ENCODE data around the gene ST6GALNAC2.

ST6GALNAC2 gene

DNA sequence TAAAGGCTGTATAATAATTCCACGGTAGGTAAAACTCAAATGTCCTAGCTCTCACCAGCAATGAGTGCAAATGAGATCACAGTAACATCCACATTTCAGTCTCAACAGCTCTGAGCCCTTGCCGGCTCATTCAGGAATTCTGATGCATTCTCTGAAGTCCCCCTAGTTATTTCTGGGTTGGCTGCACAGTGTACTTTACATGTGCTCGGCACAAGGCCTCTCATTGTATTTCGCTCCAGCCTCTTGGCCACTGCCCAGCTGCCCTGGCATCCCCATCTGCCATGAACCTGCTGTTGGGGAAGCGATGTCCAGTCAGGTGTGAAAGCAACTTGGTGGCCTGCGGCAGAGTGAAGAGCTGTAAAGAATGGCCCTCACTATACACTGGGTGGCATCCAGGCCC lies 31.5 kb downstream of the ST6GALNAC2 start:
- Histone ChIP-seq H3K36me3 (ENCODE audit: control insufficient read depth in 2 of 2, insufficient read depth in 1 of 2, low read length in 2 of 2) (peaks cover under 1 to 12% of the 10 kb centered on the region in 2 experiments; a peak in 2 of 3 replicates), H3K27ac (ENCODE audit: extremely low read depth, low read depth, low read length) (no peak overlapping the region), H3K9me3 (ENCODE audit: control insufficient read depth, insufficient read depth, low read depth, low read length) (no peaks in the 10 kb centered on the region), H3K4me1 (ENCODE audit: control insufficient read depth, insufficient read depth, low read length) (peaks cover 14% of the 10 kb centered on the region; the same call in 1 of the 2 replicates), H3K4me3 (ENCODE audit: low read depth, low read length) (no peak overlapping the region)
- TF ChIP-seq ZBTB17 (tag by site-specific recombination; IDR thresholded peaks at IDR 0.05) (0 out of 2 replicates have a peak, but pooled peaks have one; percentile 15), ZNF560 (tag by site-specific recombination; IDR thresholded peaks at IDR 0.05; ENCODE audit: borderline replicate concordance) (no peak)
- CTCF ChIA-PET = interaction anchor here (0.6 to 7.4 kb wide), 3 partner anchors 14 to 32 kb away, joined by 3 to 76 read pairs (median 4); no protein-coding TSS in a partner anchor
- POLR2A ChIA-PET = interaction anchor here (1.1 to 1.5 kb wide), 3 partner anchors 9 to 47 kb away, joined by 3 to 4 read pairs (median 3); no protein-coding TSS in a partner anchor

GRCh38 chr17:76553178-76553908 lies 32.3 kb downstream of the ST6GALNAC2 start:
- TF ChIP-seq ZNF692 (tag by site-specific recombination; IDR thresholded peaks at IDR 0.05) = no peak
- TF ChIP-seq ZBTB26 (tag by site-specific recombination; optimal IDR thresholded peaks at IDR 0.05) = no peak
- TF ChIP-seq GLIS2 (tag by site-specific recombination; IDR thresholded peaks at IDR 0.05) = no peak
- no peak for TF ChIP-seq ZNF629 (tag by site-specific recombination; IDR thresholded peaks at IDR 0.05)
- no peak for TF ChIP-seq GLIS1 (tag by site-specific recombination; IDR thresholded peaks at IDR 0.05)
- TF ChIP-seq ZNF157 (tag by site-specific recombination; IDR thresholded peaks at IDR 0.05) = no peak
- no peak for TF ChIP-seq ZNF138 (tag by site-specific recombination; IDR thresholded peaks at IDR 0.05; ENCODE audit: borderline replicate concordance)
- TF ChIP-seq BCL6B (tag by site-specific recombination; IDR thresholded peaks at IDR 0.05) = no peak
- no peak for TF ChIP-seq REPIN1 (tag by site-specific recombination; IDR thresholded peaks at IDR 0.05; ENCODE audit: low read depth)
- TF ChIP-seq ZFP37 (tag by site-specific recombination; IDR thresholded peaks at IDR 0.05) = no peak
- no peak for TF ChIP-seq TRIM28 (IDR thresholded peaks at IDR 0.05; ENCODE audit: borderline replicate concordance, low read length)
- TF ChIP-seq, protein P1, sequence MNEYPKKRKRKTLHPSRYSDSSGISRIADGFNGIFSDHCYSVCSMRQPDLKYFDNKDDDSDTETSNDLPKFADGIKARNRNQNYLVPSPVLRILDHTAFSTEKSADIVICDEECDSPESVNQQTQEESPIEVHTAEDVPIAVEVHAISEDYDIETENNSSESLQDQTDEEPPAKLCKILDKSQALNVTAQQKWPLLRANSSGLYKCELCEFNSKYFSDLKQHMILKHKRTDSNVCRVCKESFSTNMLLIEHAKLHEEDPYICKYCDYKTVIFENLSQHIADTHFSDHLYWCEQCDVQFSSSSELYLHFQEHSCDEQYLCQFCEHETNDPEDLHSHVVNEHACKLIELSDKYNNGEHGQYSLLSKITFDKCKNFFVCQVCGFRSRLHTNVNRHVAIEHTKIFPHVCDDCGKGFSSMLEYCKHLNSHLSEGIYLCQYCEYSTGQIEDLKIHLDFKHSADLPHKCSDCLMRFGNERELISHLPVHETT (tag by site-specific recombination; IDR thresholded peaks at IDR 0.05) = no peak
- Histone ChIP-seq H3K9me3 (ENCODE audit: control insufficient read depth, insufficient read depth, low read depth, low read length) (no peaks in the 10 kb centered on the region), H3K36me3 (ENCODE audit: control insufficient read depth in 2 of 2, insufficient read depth in 1 of 2, low read length in 2 of 2) (peaks cover 0 to 4% of the 10 kb centered on the region in 2 experiments; a peak in 1 of 3 replicates), H3K4me3 (ENCODE audit: low read depth, low read length) (no peak overlapping the region), H3K27ac (ENCODE audit: extremely low read depth, low read depth, low read length) (no peak overlapping the region; the same call in 1 of the 2 replicates), H3K4me1 (ENCODE audit: control insufficient read depth, insufficient read depth, low read length) (peaks cover 13% of the 10 kb centered on the region; the same call in 1 of the 2 replicates)
- POLR2A ChIA-PET = interaction anchor here (1.1 to 1.5 kb wide), 3 partner anchors 8 to 48 kb away, joined by 3 to 4 read pairs (median 3); no protein-coding TSS in a partner anchor
- CTCF ChIA-PET = interaction anchor here (1.1 to 7.4 kb wide), 4 partner anchors 13 to 129 kb away, joined by 3 to 76 read pairs (median 26); no protein-coding TSS in a partner anchor

DNA sequence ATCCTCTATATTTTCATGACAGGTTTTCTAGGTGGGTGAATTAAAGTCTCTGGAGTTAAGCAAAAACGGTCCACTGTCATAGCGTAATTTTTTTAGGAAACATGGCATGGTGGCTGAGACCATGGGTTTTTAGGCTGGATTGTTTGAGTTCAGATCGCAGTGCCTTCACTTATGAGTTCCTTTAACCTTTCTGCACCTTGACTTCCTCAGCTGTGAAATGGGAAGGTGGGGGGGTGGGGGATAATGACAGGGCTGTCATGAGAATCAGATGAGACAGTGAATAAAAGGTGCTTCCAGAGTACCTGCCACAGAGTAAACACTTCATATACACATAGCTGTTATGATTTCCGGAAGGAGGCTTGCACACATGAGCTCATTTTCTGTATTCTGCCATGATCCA lies 34.0 kb downstream of the ST6GALNAC2 start:
- TF ChIP-seq ZNF571 (tag by site-specific recombination; IDR thresholded peaks at IDR 0.05) (no peak), ZNF114 (tag by site-specific recombination; IDR thresholded peaks at IDR 0.05) (no peak), ZNF433 (tag by site-specific recombination; IDR thresholded peaks at IDR 0.05; ENCODE audit: low read depth) (no peak), ZEB2 (tag by site-specific recombination; IDR thresholded peaks at IDR 0.05) (no peak), SETDB1 (IDR thresholded peaks at IDR 0.05; ENCODE audit: insufficient read length, low read length) (no peak), HOXC10 (CRISPR knock-in tag; IDR thresholded peaks at IDR 0.05) (no peak), ZIC2 (tag by site-specific recombination; IDR thresholded peaks at IDR 0.05) (no peak)
- Histone ChIP-seq H3K4me1 (ENCODE audit: control insufficient read depth, insufficient read depth, low read length) (peaks cover 16% of the 10 kb centered on the region), H3K4me3 (ENCODE audit: low read depth, low read length) (no peak overlapping the region), H3K9me3 (ENCODE audit: control insufficient read depth, insufficient read depth, low read depth, low read length) (no peaks in the 10 kb centered on the region), H3K36me3 (ENCODE audit: control insufficient read depth in 2 of 2, insufficient read depth in 1 of 2, low read length in 2 of 2) (peaks cover 0 to 2% of the 10 kb centered on the region in 2 experiments; a peak in 2 of 3 replicates), H3K27ac (ENCODE audit: extremely low read depth, low read depth, low read length) (0 out of 2 replicates have a peak overlapping the region, but pooled peaks have one; percentile 55)
- CTCF ChIA-PET = interaction anchor here (0.6 to 5.4 kb wide), 10 partner anchors 11 to 223 kb away, joined by 3 to 49 read pairs (median 3); no protein-coding TSS in a partner anchor
- POLR2A ChIA-PET = interaction anchor here (1.3 kb wide), 1 partner anchor 120 kb away, joined by 4 read pairs; no protein-coding TSS in a partner anchor
